H9 (cell line): Measurements from ENCODE around the gene SRRD. TPM values are rescaled to one million over a fixed set of nuclear protein-coding genes. Genes with fewer than 3 reads are reported as not detected.
A peak's percentile ranks its signal among the peaks of the same experiment; 100 is the strongest.

ENCODE experiments used
- DNase-seq: peaks from one replicate; pipeline ENCODE4 v3.0.0-alpha.2; 2017
- H2AFZ ChIP-seq: one replicate; pipeline ENCODE4 v1.6.1; 2013; ENCODE audit warnings: mild to moderate bottlenecking, low read length, control low read depth, moderate library complexity
- H2AK5ac ChIP-seq: 2 replicates; pipeline ENCODE4 v1.6.1; 2013; ENCODE audit warnings: low read length, control low read depth, mixed read lengths; ENCODE audit not compliant: insufficient read length
- H2BK120ac ChIP-seq: one replicate; pipeline ENCODE4 v1.6.1; 2013; ENCODE audit warnings: low read depth, mild to moderate bottlenecking, low read length, control low read depth, inconsistent platforms; ENCODE audit not compliant: poor library complexity, severe bottlenecking
- H2BK12ac ChIP-seq: 2 replicates; pipeline ENCODE4 v1.6.1; 2013; ENCODE audit warnings: low read length, control low read depth, mixed read lengths, low read depth; ENCODE audit not compliant: insufficient read length
- H2BK15ac ChIP-seq: 2 replicates; pipeline ENCODE4 v1.6.1; 2013; ENCODE audit warnings: low read depth, low read length, control low read depth
- H2BK20ac ChIP-seq: one replicate; pipeline ENCODE4 v1.6.1; 2013; ENCODE audit warnings: low read depth, mild to moderate bottlenecking, low read length, control low read depth, inconsistent platforms; ENCODE audit not compliant: poor library complexity, severe bottlenecking
- H2BK5ac ChIP-seq: 2 replicates; pipeline ENCODE4 v1.6.1; 2013; ENCODE audit warnings: low read length, control low read depth, mixed read lengths; ENCODE audit not compliant: insufficient read length
- H3K14ac ChIP-seq: 2 replicates; pipeline ENCODE4 v1.6.1; 2013; ENCODE audit warnings: low read length, control low read depth; ENCODE audit not compliant: insufficient read depth
- H3K18ac ChIP-seq: 2 replicates; pipeline ENCODE4 v1.6.1; 2013; ENCODE audit warnings: low read depth, mild to moderate bottlenecking, mixed read lengths, low read length, control low read depth; ENCODE audit not compliant: insufficient read length
- H3K23ac ChIP-seq: 2 replicates; pipeline ENCODE4 v1.6.1; 2013; ENCODE audit warnings: low read length, control low read depth, mixed read lengths, low read depth; ENCODE audit not compliant: insufficient read length
- H3K23me2 ChIP-seq: 2 replicates; pipeline ENCODE4 v1.6.1; 2013; ENCODE audit warnings: low read depth, mild to moderate bottlenecking, mixed read lengths, low read length, control low read depth; ENCODE audit not compliant: insufficient read length, poor library complexity, severe bottlenecking
- H3K27ac ChIP-seq: 2 replicates; pipeline ENCODE4 v1.5.1; 2013; ENCODE audit warnings: low read length, control low read depth, mixed read lengths, low read depth; ENCODE audit not compliant: insufficient read length
- H3K27me3 ChIP-seq: 2 replicates; pipeline ENCODE4 v1.6.1; 2013; ENCODE audit warnings: low read length, control low read depth, inconsistent platforms; ENCODE audit not compliant: insufficient read depth
- H3K4ac ChIP-seq: 2 replicates; pipeline ENCODE4 v1.6.1; 2013; ENCODE audit warnings: low read depth, mild to moderate bottlenecking, control low read depth, inconsistent platforms, low read length, moderate library complexity
- H3K4me1 ChIP-seq: 2 replicates; pipeline ENCODE4 v1.6.1; 2013; ENCODE audit warnings: low read length, control low read depth, inconsistent platforms; ENCODE audit not compliant: insufficient read depth
- H3K4me2 ChIP-seq: 2 replicates; pipeline ENCODE4 v1.6.1; 2013; ENCODE audit warnings: low read length, control low read depth, mixed read lengths; ENCODE audit not compliant: insufficient read length, insufficient read depth
- H3K56ac ChIP-seq: 2 replicates; pipeline ENCODE4 v1.6.1; 2013; ENCODE audit warnings: low read depth, mild to moderate bottlenecking, mixed read lengths, low read length, control low read depth; ENCODE audit not compliant: insufficient read length
- H3K79me1 ChIP-seq: 2 replicates; pipeline ENCODE4 v1.6.1; 2013; ENCODE audit warnings: low read depth, mild to moderate bottlenecking, moderate library complexity, low read length, control low read depth, inconsistent platforms; ENCODE audit not compliant: insufficient read depth, poor library complexity, severe bottlenecking
- H3K79me2 ChIP-seq: 2 replicates; pipeline ENCODE4 v1.6.1; 2013; ENCODE audit warnings: low read length, control low read depth, inconsistent platforms; ENCODE audit not compliant: insufficient read depth
- H3K9ac ChIP-seq: 2 replicates; pipeline ENCODE4 v1.6.1; 2013; ENCODE audit warnings: low read length, control low read depth, mixed read lengths; ENCODE audit not compliant: insufficient read length; ENCODE audit errors: extremely low read depth
- H3K9me3 ChIP-seq: one replicate; pipeline ENCODE4 v1.6.1; 2013; ENCODE audit warnings: low read depth, low read length, inconsistent platforms; ENCODE audit not compliant: control insufficient read depth
- H3T11ph ChIP-seq: one replicate; pipeline ENCODE4 v1.6.1; 2013; ENCODE audit warnings: mild to moderate bottlenecking, low read length, control low read depth, inconsistent platforms
- H4K20me1 ChIP-seq: one replicate; pipeline ENCODE4 v1.6.1; 2013; ENCODE audit not compliant: control insufficient read depth, insufficient read length, insufficient read depth
- H4K5ac ChIP-seq: 2 replicates; pipeline ENCODE4 v1.6.1; 2013; ENCODE audit warnings: low read depth, mild to moderate bottlenecking, mixed read lengths, low read length, control low read depth; ENCODE audit not compliant: insufficient read length
- H4K8ac ChIP-seq: replicated peaks from 2 replicates; pipeline ENCODE4 v1.6.1; 2013; ENCODE audit warnings: low read length, control low read depth, mixed read lengths, low read depth; ENCODE audit not compliant: insufficient read length
- H4K91ac ChIP-seq: 2 replicates; pipeline ENCODE4 v1.6.1; 2013; ENCODE audit warnings: low read depth, mild to moderate bottlenecking, moderate library complexity, mixed read lengths, low read length, control low read depth; ENCODE audit not compliant: insufficient read length
- H3K27ac Mint-ChIP-seq, 3 experiments: 2 replicates in 2 of 3; 3 replicates in 1 of 3; pipeline ENCODE4 v1.8.0; 2020 to 2021; ENCODE audit warnings: mixed read lengths in 3 of 3, mild to moderate bottlenecking in 1 of 3, moderate library complexity in 1 of 3
- H3K27me3 Mint-ChIP-seq: 2 replicates; pipeline ENCODE4 v1.8.0; 2021; ENCODE audit warnings: low read depth, mild to moderate bottlenecking, moderate library complexity, mixed read lengths
- H3K36me3 Mint-ChIP-seq, 3 experiments: 2 replicates in 2 of 3; 3 replicates in 1 of 3; pipeline ENCODE4 v1.8.0; 2020 to 2021; ENCODE audit warnings: low read depth in 3 of 3, mixed read lengths in 3 of 3; ENCODE audit not compliant: insufficient read depth in 1 of 3
- H3K4me1 Mint-ChIP-seq, 2 experiments: 2 replicates each; pipeline ENCODE4 v1.8.0; 2020; ENCODE audit warnings: mixed read lengths in 2 of 2
- H3K4me3 Mint-ChIP-seq, 2 experiments: 2 replicates in 1 of 2; 3 replicates in 1 of 2; pipeline ENCODE4 v1.8.0; 2020 to 2021; ENCODE audit warnings: mild to moderate bottlenecking in 2 of 2, mixed read lengths in 2 of 2, moderate library complexity in 1 of 2
- H3K9me3 Mint-ChIP-seq, 2 experiments: 2 replicates in 1 of 2; 3 replicates in 1 of 2; pipeline ENCODE4 v1.8.0; 2020; ENCODE audit warnings: mild to moderate bottlenecking in 2 of 2, mixed read lengths in 2 of 2, moderate library complexity in 1 of 2
- WGBS: extraction: QIAGEN DNeasy Blood & Tissue Kit; methylation state at CpG from one replicate; pipeline ENCODE4 v1.1.7; 2013; ENCODE audit warnings: missing lambda C conversion rate, low lambda C conversion rate, mixed read lengths; ENCODE audit not compliant: insufficient read length; ENCODE audit errors: extremely low coverage; 5-methylcytosine and 5-hydroxymethylcytosine counted together
- total RNA-seq: library from RNA; stranded (reverse); gene quantifications from 2 replicates; pipeline ENCODE4 v1.2.1, GENCODE V29; 2021
- TF ChIP-seq, protein P1 (sequence below): fragments of 200-600 bp; sonication (generic); conservative IDR thresholded peaks from 3 replicates; pipeline ENCODE4 v1.8.0; 2021; ENCODE audit warnings: antibody characterized with exemption, mild to moderate bottlenecking

Gene SRRD
- total RNA-seq, 1 experiment from 2014 or later, result 36.0 TPM

DNA sequence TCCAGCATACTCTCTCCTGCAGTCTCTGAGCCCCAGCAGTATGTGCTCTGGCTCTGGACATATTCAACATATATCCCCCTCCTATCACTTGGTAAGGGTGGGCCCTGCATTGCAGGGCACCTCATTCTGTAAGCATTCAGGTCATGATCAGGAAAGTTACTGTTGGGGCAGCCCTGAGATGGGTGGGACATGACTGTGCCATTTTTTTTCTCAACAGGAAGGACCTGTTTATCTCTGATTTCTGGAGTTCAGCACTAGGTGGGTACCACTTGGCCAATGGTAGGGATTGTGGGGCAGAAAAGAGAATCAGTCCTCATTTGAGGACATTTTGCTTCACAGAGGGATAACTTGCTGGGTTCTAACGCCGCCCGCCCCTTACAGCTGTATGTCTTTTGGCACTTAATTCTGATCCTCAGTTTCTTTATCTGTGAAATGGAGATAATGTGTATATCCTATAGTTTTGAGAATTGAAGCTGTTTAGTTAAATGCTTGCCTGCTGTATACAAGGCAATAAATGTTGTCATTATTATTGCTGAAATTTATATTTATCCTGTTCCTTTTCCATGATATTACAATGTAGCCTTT is 2.2 kb downstream of the SRRD start:
- no CpG with 5 or more reads among the region's 3 CpGs for WGBS
- DNase-seq, result no peak

More for the DNA sequence above, 2.2 kb downstream of the SRRD start:
- no peak overlapping the region for H2BK15ac ChIP-seq
- no peak overlapping the region for H3K14ac ChIP-seq
- H3K9ac ChIP-seq, result no peak overlapping the region
- peaks cover 3% of the 10 kb centered on the region; the same call in 1 of the 2 replicates for H3K79me2 ChIP-seq
- Mint-ChIP-seq H3K36me3 (peaks cover 11 to 43% (median 34%) of the 10 kb centered on the region in 3 experiments; a peak in 5 of 7 replicates), H3K27me3 (no peaks in the 10 kb centered on the region), H3K4me3 (peak overlapping the region in 1 of 2 experiments; percentile 96; a peak in 1 of 5 replicates), H3K4me1 (peaks cover 29 to 34% of the 10 kb centered on the region in 2 experiments), H3K27ac (no peak overlapping the region), H3K9me3 (no peaks in the 10 kb centered on the region; a peak in 1 of 5 replicates)
- H2BK5ac ChIP-seq, result no peak overlapping the region
- no peak overlapping the region for H3K56ac ChIP-seq
- H3K27me3 ChIP-seq, result no peaks in the 10 kb centered on the region
- no peak overlapping the region for H2BK12ac ChIP-seq
- H3K9me3 ChIP-seq, result no peaks in the 10 kb centered on the region
- peaks cover 4% of the 10 kb centered on the region for H3K79me1 ChIP-seq
- H3K23me2 ChIP-seq, result no peaks in the 10 kb centered on the region
- no peak overlapping the region for H3T11ph ChIP-seq
- no peak overlapping the region for H4K91ac ChIP-seq
- no peak overlapping the region for H3K4ac ChIP-seq
- TF ChIP-seq, protein P1, sequence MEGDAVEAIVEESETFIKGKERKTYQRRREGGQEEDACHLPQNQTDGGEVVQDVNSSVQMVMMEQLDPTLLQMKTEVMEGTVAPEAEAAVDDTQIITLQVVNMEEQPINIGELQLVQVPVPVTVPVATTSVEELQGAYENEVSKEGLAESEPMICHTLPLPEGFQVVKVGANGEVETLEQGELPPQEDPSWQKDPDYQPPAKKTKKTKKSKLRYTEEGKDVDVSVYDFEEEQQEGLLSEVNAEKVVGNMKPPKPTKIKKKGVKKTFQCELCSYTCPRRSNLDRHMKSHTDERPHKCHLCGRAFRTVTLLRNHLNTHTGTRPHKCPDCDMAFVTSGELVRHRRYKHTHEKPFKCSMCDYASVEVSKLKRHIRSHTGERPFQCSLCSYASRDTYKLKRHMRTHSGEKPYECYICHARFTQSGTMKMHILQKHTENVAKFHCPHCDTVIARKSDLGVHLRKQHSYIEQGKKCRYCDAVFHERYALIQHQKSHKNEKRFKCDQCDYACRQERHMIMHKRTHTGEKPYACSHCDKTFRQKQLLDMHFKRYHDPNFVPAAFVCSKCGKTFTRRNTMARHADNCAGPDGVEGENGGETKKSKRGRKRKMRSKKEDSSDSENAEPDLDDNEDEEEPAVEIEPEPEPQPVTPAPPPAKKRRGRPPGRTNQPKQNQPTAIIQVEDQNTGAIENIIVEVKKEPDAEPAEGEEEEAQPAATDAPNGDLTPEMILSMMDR, result no peak
- no peak overlapping the region for H4K8ac ChIP-seq
- no peak overlapping the region for H2BK120ac ChIP-seq
- no peak overlapping the region for H2AK5ac ChIP-seq
- no peaks in the 10 kb centered on the region for H4K20me1 ChIP-seq
- H2BK20ac ChIP-seq, result no peak overlapping the region
- no peak overlapping the region for H3K18ac ChIP-seq
- H4K5ac ChIP-seq, result no peak overlapping the region
- no peak overlapping the region for H3K23ac ChIP-seq
- H3K27ac ChIP-seq, result no peak overlapping the region
- no peak overlapping the region for H2AFZ ChIP-seq
- no peak overlapping the region for H3K4me2 ChIP-seq
- H3K4me1 ChIP-seq, result no peaks in the 10 kb centered on the region; the same call in 1 of the 2 replicates
